Superior temporal gyrus (tissue), 1 donor: ENCODE data around the gene SLCO4A1.
A peak's percentile ranks its signal among the peaks of the same experiment; 100 is the strongest.

Experiments used
- DNase-seq: peaks from one replicate; pipeline ENCODE4 v3.0.0-alpha.2; 2016; ENCODE audit errors: extremely low spot score

SLCO4A1 gene

GRCh38 chr20:62607366-62608217 is 34.7 kb upstream of the SLCO4A1 start:
- no peak for DNase-seq

GRCh38 chr20:62608218-62608565 is 34.1 kb upstream of the SLCO4A1 start:
- DNase-seq = no peak

GRCh38 chr20:62609279-62609720 is 33.0 kb upstream of the SLCO4A1 start:
- DNase-seq = no peak

- DNase-seq = no peak
Measured at GRCh38 chr20:62609811-62610757, 32.2 kb upstream of the SLCO4A1 start.

GRCh38 chr20:62611012-62611411 is 31.3 kb upstream of the SLCO4A1 start:
- DNase-seq = no peak

GRCh38 chr20:62611819-62612218 is 30.5 kb upstream of the SLCO4A1 start:
- DNase-seq = no peak

GRCh38 chr20:62614085-62614960 is 28.0 kb upstream of the SLCO4A1 start:
- no peak for DNase-seq

- DNase-seq = no peak
Measured at GRCh38 chr20:62614961-62615680, 27.2 kb upstream of the SLCO4A1 start.

GRCh38 chr20:62615750-62616251 is 26.5 kb upstream of the SLCO4A1 start:
- no peak for DNase-seq

GRCh38 chr20:62616728-62617621 is 25.3 kb upstream of the SLCO4A1 start:
- DNase-seq = peak; percentile 58

GRCh38 chr20:62617711-62618483 is 24.4 kb upstream of the SLCO4A1 start:
- DNase-seq = no peak

GRCh38 chr20:62618611-62619529 is 23.4 kb upstream of the SLCO4A1 start:
- DNase-seq = no peak

- no peak for DNase-seq
Measured at GRCh38 chr20:62620625-62621024, 21.7 kb upstream of the SLCO4A1 start.

GRCh38 chr20:62621251-62622110 is 20.8 kb upstream of the SLCO4A1 start:
- DNase-seq = no peak

GRCh38 chr20:62622178-62622876 is 20.0 kb upstream of the SLCO4A1 start:
- no peak for DNase-seq

GRCh38 chr20:62622877-62623487 is 19.3 kb upstream of the SLCO4A1 start:
- no peak for DNase-seq
